ENCODE data around the gene SCAMP1. TPM values are rescaled to one million over a fixed set of nuclear protein-coding genes. Genes with fewer than 3 reads are reported as not detected.

The SCAMP1 gene
- total RNA-seq, result 25.5 and 32.4 TPM in 2 replicates
- 33.4 and 55.4 TPM in 2 replicates for polyA plus RNA-seq

GRCh38 chr5:78359831-78360673, at the start of gene SCAMP1:
Gene SCAMP1, plus strand, starts transcription at chr5:78360617. Its CDS starts 55 bp downstream, at chr5:78360672.
- TF ChIP-seq, protein P1, sequence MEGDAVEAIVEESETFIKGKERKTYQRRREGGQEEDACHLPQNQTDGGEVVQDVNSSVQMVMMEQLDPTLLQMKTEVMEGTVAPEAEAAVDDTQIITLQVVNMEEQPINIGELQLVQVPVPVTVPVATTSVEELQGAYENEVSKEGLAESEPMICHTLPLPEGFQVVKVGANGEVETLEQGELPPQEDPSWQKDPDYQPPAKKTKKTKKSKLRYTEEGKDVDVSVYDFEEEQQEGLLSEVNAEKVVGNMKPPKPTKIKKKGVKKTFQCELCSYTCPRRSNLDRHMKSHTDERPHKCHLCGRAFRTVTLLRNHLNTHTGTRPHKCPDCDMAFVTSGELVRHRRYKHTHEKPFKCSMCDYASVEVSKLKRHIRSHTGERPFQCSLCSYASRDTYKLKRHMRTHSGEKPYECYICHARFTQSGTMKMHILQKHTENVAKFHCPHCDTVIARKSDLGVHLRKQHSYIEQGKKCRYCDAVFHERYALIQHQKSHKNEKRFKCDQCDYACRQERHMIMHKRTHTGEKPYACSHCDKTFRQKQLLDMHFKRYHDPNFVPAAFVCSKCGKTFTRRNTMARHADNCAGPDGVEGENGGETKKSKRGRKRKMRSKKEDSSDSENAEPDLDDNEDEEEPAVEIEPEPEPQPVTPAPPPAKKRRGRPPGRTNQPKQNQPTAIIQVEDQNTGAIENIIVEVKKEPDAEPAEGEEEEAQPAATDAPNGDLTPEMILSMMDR (IDR thresholded peaks at IDR 0.05; ENCODE audit: low read depth, low read length), result peak; percentile 26
- Histone ChIP-seq H3K36me3 (no peaks in the 10 kb centered on the region), H3K4me3 (peak within 1 kb of the TSS; percentile 84), H3K27me3 (no peaks in the 10 kb centered on the region), H3K27ac (peak within 1 kb of the TSS; percentile 90), H3K9me3 (ENCODE audit: low read depth) (no peaks in the 10 kb centered on the region), H3K4me1 (ENCODE audit: low read depth) (peaks cover 7% of the 10 kb centered on the region)
- DNase-seq (ENCODE audit: low read depth in 1 of 2, low spot score in 1 of 2), result peak; percentile 94 to 97

- TF ChIP-seq, protein P1 (IDR thresholded peaks at IDR 0.05; ENCODE audit: low read depth, low read length), result no peak
- DNase-seq (ENCODE audit: low read depth in 1 of 2, low spot score in 1 of 2), result no peak
- no peaks in the 10 kb centered on the region for H3K36me3 ChIP-seq
- no peaks in the 10 kb centered on the region for H3K9me3 ChIP-seq (ENCODE audit: low read depth)
- H3K4me3 ChIP-seq, result no peak overlapping the region
- no peak overlapping the region for H3K27ac ChIP-seq
- H3K4me1 ChIP-seq (ENCODE audit: low read depth), result no peaks in the 10 kb centered on the region
- H3K27me3 ChIP-seq, result no peaks in the 10 kb centered on the region
These were observed 42.9 kb upstream of the SCAMP1 start for GRCh38 chr5:78317515-78317914.

GRCh38 chr5:78318337-78318736, 42.1 kb upstream of the SCAMP1 start:
- TF ChIP-seq, protein P1 (IDR thresholded peaks at IDR 0.05; ENCODE audit: low read depth, low read length), result no peak
- Histone ChIP-seq H3K36me3 (no peaks in the 10 kb centered on the region), H3K4me1 (ENCODE audit: low read depth) (no peaks in the 10 kb centered on the region), H3K9me3 (ENCODE audit: low read depth) (no peaks in the 10 kb centered on the region), H3K27ac (no peak overlapping the region), H3K4me3 (no peak overlapping the region), H3K27me3 (no peaks in the 10 kb centered on the region)
- DNase-seq (ENCODE audit: low read depth in 1 of 2, low spot score in 1 of 2), result no peak

DNA sequence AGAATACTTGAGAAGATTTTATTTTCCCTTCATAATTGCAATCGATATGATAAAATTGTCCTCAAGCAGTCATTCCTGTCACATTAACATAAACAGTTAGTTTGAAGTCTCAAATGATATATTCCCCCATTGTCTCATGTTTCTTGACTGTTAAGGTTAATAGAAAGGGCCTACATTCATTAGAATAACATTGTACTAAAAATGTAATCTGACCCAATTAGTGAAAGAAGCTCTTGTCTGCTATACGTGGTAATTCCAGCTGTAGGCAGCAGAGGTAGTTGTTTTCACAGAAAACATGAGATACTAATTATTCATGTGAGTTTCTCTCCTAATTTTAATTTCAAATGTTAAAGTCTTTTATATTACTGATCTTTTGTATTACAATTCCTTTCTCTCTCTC, 40.0 kb upstream of the SCAMP1 start:
- peak; percentile 29 to 63 for DNase-seq (ENCODE audit: low read depth in 1 of 2, low spot score in 1 of 2)
- H3K4me1 ChIP-seq (ENCODE audit: low read depth), result no peaks in the 10 kb centered on the region

GRCh38 chr5:78323241-78323640, 37.2 kb upstream of the SCAMP1 start:
- H3K4me3 ChIP-seq, result no peak overlapping the region
- no peak for DNase-seq (ENCODE audit: low read depth in 1 of 2, low spot score in 1 of 2)
- TF ChIP-seq, protein P1 (IDR thresholded peaks at IDR 0.05; ENCODE audit: low read depth, low read length), result no peak
- H3K27me3 ChIP-seq, result no peaks in the 10 kb centered on the region
- H3K27ac ChIP-seq, result no peak overlapping the region
- no peaks in the 10 kb centered on the region for H3K36me3 ChIP-seq
- no peaks in the 10 kb centered on the region for H3K9me3 ChIP-seq (ENCODE audit: low read depth)
- H3K4me1 ChIP-seq (ENCODE audit: low read depth), result no peaks in the 10 kb centered on the region

More for the DNA sequence above, 40.0 kb upstream of the SCAMP1 start:
- no peaks in the 10 kb centered on the region for H3K27me3 ChIP-seq
- no peaks in the 10 kb centered on the region for H3K9me3 ChIP-seq (ENCODE audit: low read depth)
- no peak overlapping the region for H3K27ac ChIP-seq
- no peaks in the 10 kb centered on the region for H3K36me3 ChIP-seq
- no peak overlapping the region for H3K4me3 ChIP-seq
- TF ChIP-seq, protein P1 (IDR thresholded peaks at IDR 0.05; ENCODE audit: low read depth, low read length), result peak; percentile 71

Data from cardiac muscle cell (in vitro differentiated cells and primary cell).